Measurements from ENCODE around the gene NAA15. TPM values are rescaled to one million over a fixed set of nuclear protein-coding genes. Genes with fewer than 3 reads are reported as not detected.
A peak's percentile ranks its signal among the peaks of the same experiment; 100 is the strongest.
"Not testable (repeated sequence)": the region's sequence is repeated elsewhere in the genome, so short reads cannot be mapped to it uniquely, and the experiment has no call there.

The NAA15 gene
- total and polyA plus RNA-seq, 4 donors = 18.1 to 37.6 (median 25.1) TPM

- Histone ChIP-seq H3K9me3 (ENCODE audit: control insufficient read depth, insufficient read depth, low read length) (no peaks in the 10 kb centered on the region), H3K4me1 (ENCODE audit: control insufficient read depth, insufficient read depth, low read length) (no peaks in the 10 kb centered on the region), H3K27me3 (ENCODE audit: control insufficient read depth, insufficient read depth, low read length) (no peaks in the 10 kb centered on the region), H3K27ac (ENCODE audit: low read depth, low read length) (no peak overlapping the region), H3K4me3 (ENCODE audit: low read depth, low read length) (no peak overlapping the region), H3K36me3 (ENCODE audit: control insufficient read depth, insufficient read depth, low read length) (peaks cover 15% of the 10 kb centered on the region)
- no CpG with 5 or more reads among the region's 1 CpG for WGBS (ENCODE audit: insufficient coverage)
- no peak for DNase-seq (ENCODE audit: low read depth in 4 of 6, low spot score in 6 of 6)
Measured at GRCh38 chr4:139389991-139390390, 88.7 kb downstream of the NAA15 start.

GRCh38 chr4:139391731-139392130, 90.4 kb downstream of the NAA15 start:
- no peak overlapping the region for H3K27ac ChIP-seq (ENCODE audit: low read depth, low read length)
- H3K4me1 ChIP-seq (ENCODE audit: control insufficient read depth, insufficient read depth, low read length) = no peaks in the 10 kb centered on the region
- no peaks in the 10 kb centered on the region for H3K9me3 ChIP-seq (ENCODE audit: control insufficient read depth, insufficient read depth, low read length)
- no peaks in the 10 kb centered on the region for H3K27me3 ChIP-seq (ENCODE audit: control insufficient read depth, insufficient read depth, low read length)
- H3K4me3 ChIP-seq (ENCODE audit: low read depth, low read length) = no peak overlapping the region
- DNase-seq (ENCODE audit: low read depth in 4 of 6, low spot score in 6 of 6) = no peak
- WGBS (ENCODE audit: insufficient coverage) = no CpG with 5 or more reads among the region's 2 CpGs
- peaks cover 15% of the 10 kb centered on the region for H3K36me3 ChIP-seq (ENCODE audit: control insufficient read depth, insufficient read depth, low read length)

- Histone ChIP-seq H3K27me3 (ENCODE audit: control insufficient read depth, insufficient read depth, low read length) (no peaks in the 10 kb centered on the region), H3K4me3 (ENCODE audit: low read depth, low read length) (no peak overlapping the region), H3K36me3 (ENCODE audit: control insufficient read depth, insufficient read depth, low read length) (peaks cover 19% of the 10 kb centered on the region), H3K4me1 (ENCODE audit: control insufficient read depth, insufficient read depth, low read length) (no peaks in the 10 kb centered on the region), H3K9me3 (ENCODE audit: control insufficient read depth, insufficient read depth, low read length) (no peaks in the 10 kb centered on the region), H3K27ac (ENCODE audit: low read depth, low read length) (no peak overlapping the region)
- WGBS (ENCODE audit: insufficient coverage) = 100% methylated on average over 2 of the region's 4 CpGs
- no peak for DNase-seq (ENCODE audit: low read depth in 4 of 6, low spot score in 6 of 6)
Measured at GRCh38 chr4:139392797-139393196, 91.5 kb downstream of the NAA15 start.

GRCh38 chr4:139401368-139401767, 100.1 kb downstream of the NAA15 start:
- 93% methylated on average over 3 of the region's 3 CpGs for WGBS (ENCODE audit: insufficient coverage)
- no peak for DNase-seq (ENCODE audit: low read depth in 4 of 6, low spot score in 6 of 6)
- Histone ChIP-seq H3K4me1 (ENCODE audit: control insufficient read depth, insufficient read depth, low read length) (no peaks in the 10 kb centered on the region), H3K4me3 (ENCODE audit: low read depth, low read length) (no peak overlapping the region), H3K27ac (ENCODE audit: low read depth, low read length) (no peak overlapping the region), H3K9me3 (ENCODE audit: control insufficient read depth, insufficient read depth, low read length) (no peaks in the 10 kb centered on the region), H3K27me3 (ENCODE audit: control insufficient read depth, insufficient read depth, low read length) (no peaks in the 10 kb centered on the region), H3K36me3 (ENCODE audit: control insufficient read depth, insufficient read depth, low read length) (peaks cover 3% of the 10 kb centered on the region)

GRCh38 chr4:139402436-139402835, 101.1 kb downstream of the NAA15 start:
- WGBS (ENCODE audit: insufficient coverage) = 86% methylated on average over 1 of the region's 5 CpGs
- H3K27me3 ChIP-seq (ENCODE audit: control insufficient read depth, insufficient read depth, low read length) = no peaks in the 10 kb centered on the region

GRCh38 chr4:139403462-139403861, 102.2 kb downstream of the NAA15 start:
- no peak overlapping the region for H3K27ac ChIP-seq (ENCODE audit: low read depth, low read length)
- DNase-seq (ENCODE audit: low read depth in 4 of 6, low spot score in 6 of 6) = peak in 3 of 6 donors; percentile 8 to 62 (median 21)
- no peaks in the 10 kb centered on the region for H3K36me3 ChIP-seq (ENCODE audit: control insufficient read depth, insufficient read depth, low read length)
- H3K9me3 ChIP-seq (ENCODE audit: control insufficient read depth, insufficient read depth, low read length) = no peaks in the 10 kb centered on the region
- no peaks in the 10 kb centered on the region for H3K27me3 ChIP-seq (ENCODE audit: control insufficient read depth, insufficient read depth, low read length)
- no peaks in the 10 kb centered on the region for H3K4me1 ChIP-seq (ENCODE audit: control insufficient read depth, insufficient read depth, low read length)
- no peak overlapping the region for H3K4me3 ChIP-seq (ENCODE audit: low read depth, low read length)
- WGBS (ENCODE audit: insufficient coverage) = no CpG with 5 or more reads among the region's 3 CpGs

More at GRCh38 chr4:139402436-139402835, 101.1 kb downstream of the NAA15 start:
- no peak overlapping the region for H3K4me3 ChIP-seq (ENCODE audit: low read depth, low read length)
- no peak overlapping the region for H3K27ac ChIP-seq (ENCODE audit: low read depth, low read length)
- DNase-seq (ENCODE audit: low read depth in 4 of 6, low spot score in 6 of 6) = peak in 1 of 6 donors; percentile 71
- H3K36me3 ChIP-seq (ENCODE audit: control insufficient read depth, insufficient read depth, low read length) = peaks cover under 1% of the 10 kb centered on the region
- H3K9me3 ChIP-seq (ENCODE audit: control insufficient read depth, insufficient read depth, low read length) = no peaks in the 10 kb centered on the region
- H3K4me1 ChIP-seq (ENCODE audit: control insufficient read depth, insufficient read depth, low read length) = no peaks in the 10 kb centered on the region

GRCh38 chr4:139410312-139410711, 109.0 kb downstream of the NAA15 start:
- Histone ChIP-seq H3K36me3 (ENCODE audit: control insufficient read depth, insufficient read depth, low read length) (no peaks in the 10 kb centered on the region), H3K27me3 (ENCODE audit: control insufficient read depth, insufficient read depth, low read length) (no peaks in the 10 kb centered on the region), H3K4me1 (ENCODE audit: control insufficient read depth, insufficient read depth, low read length) (no peaks in the 10 kb centered on the region), H3K4me3 (ENCODE audit: low read depth, low read length) (no peak overlapping the region), H3K9me3 (ENCODE audit: control insufficient read depth, insufficient read depth, low read length) (peaks cover 2% of the 10 kb centered on the region), H3K27ac (ENCODE audit: low read depth, low read length) (no peak overlapping the region)
- DNase-seq (ENCODE audit: low read depth in 4 of 6, low spot score in 6 of 6) = no peak

- not testable (repeated sequence) for H3K36me3 ChIP-seq (ENCODE audit: control insufficient read depth, insufficient read depth, low read length); H3K27ac ChIP-seq (ENCODE audit: low read depth, low read length); H3K9me3 ChIP-seq (ENCODE audit: control insufficient read depth, insufficient read depth, low read length); DNase-seq (ENCODE audit: low read depth in 4 of 6, low spot score in 6 of 6); H3K4me3 ChIP-seq (ENCODE audit: low read depth, low read length); H3K27me3 ChIP-seq (ENCODE audit: control insufficient read depth, insufficient read depth, low read length); H3K4me1 ChIP-seq (ENCODE audit: control insufficient read depth, insufficient read depth, low read length)
- 96% methylated on average over 5 of the region's 8 CpGs for WGBS (ENCODE audit: insufficient coverage)
Measured at GRCh38 chr4:139414671-139415210, 113.4 kb downstream of the NAA15 start.

GRCh38 chr4:139416073-139416673, 114.9 kb downstream of the NAA15 start:
- no peaks in the 10 kb centered on the region for H3K36me3 ChIP-seq (ENCODE audit: control insufficient read depth, insufficient read depth, low read length)
- peaks cover 4% of the 10 kb centered on the region for H3K9me3 ChIP-seq (ENCODE audit: control insufficient read depth, insufficient read depth, low read length)
- H3K4me1 ChIP-seq (ENCODE audit: control insufficient read depth, insufficient read depth, low read length) = no peaks in the 10 kb centered on the region
- H3K27ac ChIP-seq (ENCODE audit: low read depth, low read length) = no peak overlapping the region
- DNase-seq (ENCODE audit: low read depth in 4 of 6, low spot score in 6 of 6) = peak in 4 of 6 donors; percentile 2 to 73 (median 24)
- no CpG with 5 or more reads among the region's 2 CpGs for WGBS (ENCODE audit: insufficient coverage)
- H3K27me3 ChIP-seq (ENCODE audit: control insufficient read depth, insufficient read depth, low read length) = no peaks in the 10 kb centered on the region
- no peak overlapping the region for H3K4me3 ChIP-seq (ENCODE audit: low read depth, low read length)

- Histone ChIP-seq H3K36me3 (ENCODE audit: control insufficient read depth, insufficient read depth, low read length) (no peaks in the 10 kb centered on the region), H3K27ac (ENCODE audit: low read depth, low read length) (peak overlapping the region; percentile 16), H3K4me1 (ENCODE audit: control insufficient read depth, insufficient read depth, low read length) (no peaks in the 10 kb centered on the region), H3K27me3 (ENCODE audit: control insufficient read depth, insufficient read depth, low read length) (no peaks in the 10 kb centered on the region), H3K4me3 (ENCODE audit: low read depth, low read length) (no peak overlapping the region), H3K9me3 (ENCODE audit: control insufficient read depth, insufficient read depth, low read length) (peaks cover 7% of the 10 kb centered on the region)
- peak in 1 of 6 donors; percentile 39 for DNase-seq (ENCODE audit: low read depth in 4 of 6, low spot score in 6 of 6)
- no CpG with 5 or more reads among the region's 2 CpGs for WGBS (ENCODE audit: insufficient coverage)
Measured at GRCh38 chr4:139419388-139419914, 118.1 kb downstream of the NAA15 start.

Measured in spinal cord (tissue), 10 donors.